H1 (cell line): ENCODE measurements around the gene ADRA2A. TPM values are rescaled to one million over a fixed set of nuclear protein-coding genes. Genes with fewer than 3 reads are reported as not detected.

ENCODE experiments used
- CTCF ChIA-PET: fragments of 300-600 bp; sonication (Branson Sonifier 250); formaldehyde crosslinking; loops from one replicate; lab custom pipeline; 2021; ENCODE audit not compliant: partially characterized antibody; lab: Charles Lee
- POLR2A ChIA-PET: fragments of 300-600 bp; sonication (Branson Sonifier 250); formaldehyde crosslinking; loops from one replicate; lab custom pipeline; 2021; ENCODE audit warnings: inconsistent platforms; ENCODE audit not compliant: partially characterized antibody; lab: Charles Lee
- DNase-seq, 2 experiments: peaks; one replicate each; pipeline versions ENCODE4 v3.0.0 to v3.0.0-alpha.2; 2010 to 2022; ENCODE audit warnings: low spot score in 2 of 2, low read depth in 1 of 2, mixed read lengths in 1 of 2
- FAIRE-seq: peaks from 2 replicates; lab custom pipeline; 2011; peaks lifted over from hg19 to GRCh38; lab: Jason Lieb, UNC
- H2AFZ ChIP-seq: 2 replicates; pipeline ENCODE4 v1.8.1; 2012; ENCODE audit warnings: low read length, inconsistent platforms
- H2AK5ac ChIP-seq: 2 replicates; pipeline ENCODE4 v1.6.1; 2013; ENCODE audit warnings: low read depth, low read length
- H2BK120ac ChIP-seq: replicated peaks from 2 replicates; pipeline ENCODE3; 2013; ENCODE audit warnings: low read depth, low read length, inconsistent platforms
- H2BK12ac ChIP-seq: 2 replicates; pipeline ENCODE4 v1.6.1; 2013; ENCODE audit warnings: low read depth, low read length
- H2BK15ac ChIP-seq: 2 replicates; pipeline ENCODE4 v1.6.1; 2013; ENCODE audit warnings: low read length
- H2BK20ac ChIP-seq: 2 replicates; pipeline ENCODE4 v1.6.1; 2013; ENCODE audit warnings: low read length
- H2BK5ac ChIP-seq: 2 replicates; pipeline ENCODE4 v1.6.1; 2013; ENCODE audit warnings: low read depth, low read length
- H3K14ac ChIP-seq: 2 replicates; pipeline ENCODE4 v1.6.1; 2013; ENCODE audit warnings: inconsistent platforms; ENCODE audit not compliant: insufficient read length
- H3K18ac ChIP-seq: 2 replicates; pipeline ENCODE4 v1.6.1; 2013; ENCODE audit warnings: low read length; ENCODE audit errors: extremely low read depth
- H3K23ac ChIP-seq: 2 replicates; pipeline ENCODE4 v1.6.1; 2013; ENCODE audit warnings: inconsistent platforms; ENCODE audit not compliant: insufficient read length
- H3K23me2 ChIP-seq: 2 replicates; pipeline ENCODE4 v1.6.1; 2013; ENCODE audit warnings: low read depth, low read length
- H3K27ac ChIP-seq: 2 replicates; pipeline ENCODE4 v1.6.1; 2011; ENCODE audit warnings: low read depth, low read length, inconsistent platforms
- H3K27me3 ChIP-seq, 4 experiments: replicated peaks in 1 of 4; 1 replicate in 1 of 4; 2 replicates in 3 of 4; pipeline versions ENCODE4 v1.6.1 to v1.8.1; 2011 to 2013; ENCODE audit warnings: low read length in 3 of 4, mild to moderate bottlenecking in 3 of 4, inconsistent platforms in 2 of 4, mixed read lengths in 2 of 4, moderate library complexity in 1 of 4; ENCODE audit not compliant: control insufficient read depth in 3 of 4, insufficient read depth in 3 of 4; ENCODE audit errors: extremely low read depth in 1 of 4
- H3K36me3 ChIP-seq, 4 experiments: 2 replicates each; pipeline versions ENCODE4 v1.6.1 to v1.8.1; 2011 to 2013; ENCODE audit warnings: mild to moderate bottlenecking in 4 of 4, low read length in 3 of 4, moderate library complexity in 2 of 4, control low read depth in 1 of 4, inconsistent platforms in 1 of 4; ENCODE audit not compliant: insufficient read depth in 4 of 4, control insufficient read depth in 2 of 4
- H3K4ac ChIP-seq: replicated peaks from 2 replicates; pipeline ENCODE3; 2013; ENCODE audit warnings: low read length, low read depth, mixed read lengths, inconsistent platforms; ENCODE audit not compliant: insufficient read length
- H3K4me1 ChIP-seq, 4 experiments: replicated peaks in 1 of 4; 1 replicate in 1 of 4; 2 replicates in 3 of 4; pipeline versions ENCODE4 v1.6.1 to v1.8.1; 2011 to 2013; ENCODE audit warnings: low read length in 3 of 4, inconsistent platforms in 2 of 4, mixed read lengths in 1 of 4; ENCODE audit not compliant: insufficient read depth in 4 of 4, control insufficient read depth in 3 of 4
- H3K4me2 ChIP-seq, 2 experiments: 2 replicates each; pipeline versions ENCODE4 v1.6.1 to v1.8.1; 2011 to 2013; ENCODE audit warnings: low read depth in 2 of 2, low read length in 2 of 2, control low read depth in 1 of 2, inconsistent platforms in 1 of 2, mild to moderate bottlenecking in 1 of 2; ENCODE audit not compliant: insufficient read depth in 1 of 2
- H3K4me3 ChIP-seq, 4 experiments: fragments of 200-600, 300-600 bp in 1 of 4; sonication (generic), shearing (Covaris generic), sonication (Bioruptor Twin) in 1 of 4; 2 replicates each; pipeline versions ENCODE4 v1.5.1 to v1.8.1; 2011 to 2016; ENCODE audit warnings: low read length in 4 of 4, low read depth in 3 of 4, control low read depth in 2 of 4, inconsistent platforms in 2 of 4, mild to moderate bottlenecking in 2 of 4, mixed read lengths in 1 of 4, moderate library complexity in 1 of 4; ENCODE audit not compliant: insufficient read depth in 2 of 4; ENCODE audit errors: extremely low read depth in 1 of 4
- H3K56ac ChIP-seq: replicated peaks from 2 replicates; pipeline ENCODE3; 2013; ENCODE audit warnings: low read depth, mild to moderate bottlenecking, mixed read lengths, low read length, inconsistent platforms; ENCODE audit not compliant: insufficient read length
- H3K79me1 ChIP-seq: 2 replicates; pipeline ENCODE4 v1.6.1; 2013; ENCODE audit warnings: low read depth, low read length, control low read depth
- H3K79me2 ChIP-seq, 2 experiments: 2 replicates each; pipeline versions ENCODE4 v1.6.1 to v1.8.1; 2012 to 2013; ENCODE audit warnings: low read length in 2 of 2, mild to moderate bottlenecking in 2 of 2, inconsistent platforms in 1 of 2; ENCODE audit not compliant: insufficient read depth in 2 of 2, control insufficient read depth in 1 of 2
- H3K9ac ChIP-seq, 4 experiments: replicated peaks in 1 of 4; 1 replicate in 1 of 4; 2 replicates in 3 of 4; pipeline versions ENCODE4 v1.6.1 to v1.8.1; 2011 to 2013; ENCODE audit warnings: low read depth in 3 of 4, low read length in 3 of 4, control low read depth in 2 of 4, mild to moderate bottlenecking in 2 of 4, moderate library complexity in 2 of 4, inconsistent platforms in 1 of 4; ENCODE audit errors: extremely low read depth in 1 of 4
- H3K9me3 ChIP-seq, 2 experiments: 2 replicates each; pipeline versions ENCODE4 v1.6.1 to v1.8.1; 2012 to 2013; ENCODE audit warnings: mild to moderate bottlenecking in 2 of 2, moderate library complexity in 2 of 2, control low read depth in 1 of 2, inconsistent platforms in 1 of 2, low read depth in 1 of 2, low read length in 1 of 2, mixed read lengths in 1 of 2; ENCODE audit not compliant: insufficient read depth in 2 of 2
- H4K20me1 ChIP-seq, 2 experiments: replicated peaks in 1 of 2; 2 replicates each; pipeline versions ENCODE3 to v1.8.1; 2011 to 2013; ENCODE audit warnings: inconsistent platforms in 2 of 2, low read length in 2 of 2, mild to moderate bottlenecking in 1 of 2; ENCODE audit not compliant: insufficient read depth in 2 of 2, control insufficient read depth in 1 of 2
- H4K5ac ChIP-seq: 2 replicates; pipeline ENCODE4 v1.6.1; 2013; ENCODE audit warnings: low read length, low read depth, mixed read lengths, inconsistent platforms; ENCODE audit not compliant: insufficient read length
- H4K8ac ChIP-seq: 2 replicates; pipeline ENCODE4 v1.8.0; 2013; ENCODE audit warnings: mild to moderate bottlenecking, moderate library complexity, low read length, inconsistent platforms; ENCODE audit not compliant: insufficient read depth; ENCODE audit errors: extremely low read depth
- H4K91ac ChIP-seq: replicated peaks from 2 replicates; pipeline ENCODE3; 2013; ENCODE audit warnings: low read length, mixed read lengths, inconsistent platforms; ENCODE audit not compliant: insufficient read length
- ATF3 ChIP-seq: IDR thresholded peaks from 2 replicates; pipeline ENCODE4 v1.6.1; 2011; ENCODE audit warnings: low read depth, mild to moderate bottlenecking, low read length; ENCODE audit not compliant: insufficient read depth
- CBX5 ChIP-seq: fragments of 300-800, 300-1000 bp; sonication (generic); IDR thresholded peaks from 2 replicates; pipeline ENCODE4 v1.7.1; 2016; ENCODE audit warnings: antibody characterized with exemption, low read length, low read depth
- CREB1 ChIP-seq: IDR thresholded peaks from 2 replicates; pipeline ENCODE4 v1.6.1; 2012; ENCODE audit warnings: inconsistent platforms
- E2F6 ChIP-seq: IDR thresholded peaks from 2 replicates; pipeline ENCODE4 v1.6.1; 2012; ENCODE audit warnings: inconsistent platforms
- EGR1 ChIP-seq: IDR thresholded peaks from 2 replicates; pipeline ENCODE4 v1.6.1; 2011; ENCODE audit warnings: low read depth, low read length, borderline replicate concordance
- EP300 ChIP-seq, 2 experiments: IDR thresholded peaks; 1 replicate in 1 of 2; 2 replicates in 1 of 2; pipeline ENCODE4 v1.6.1; 2011 to 2012; ENCODE audit warnings: low read depth in 2 of 2, low read length in 2 of 2, mild to moderate bottlenecking in 2 of 2, borderline replicate concordance in 1 of 2, inconsistent platforms in 1 of 2, moderate library complexity in 1 of 2
- MAX ChIP-seq: IDR thresholded peaks from 2 replicates; pipeline ENCODE4 v1.6.1; 2012; ENCODE audit warnings: inconsistent platforms
- RXRA ChIP-seq: IDR thresholded peaks from 2 replicates; pipeline ENCODE4 v1.6.1; 2011; ENCODE audit warnings: low read depth, mild to moderate bottlenecking, low read length, moderate library complexity; ENCODE audit not compliant: insufficient read depth
- TAF7 ChIP-seq: optimal IDR thresholded peaks from 2 replicates; pipeline ENCODE3; 2011; ENCODE audit warnings: low read depth, mild to moderate bottlenecking, inconsistent platforms, low read length, moderate library complexity, borderline replicate concordance
- ZNF274 ChIP-seq: IDR thresholded peaks from 2 replicates; pipeline ENCODE4 v1.7.0; 2012; ENCODE audit warnings: low read length, borderline replicate concordance; ENCODE audit errors: extremely low read depth
- WGBS, 2 experiments: shearing (Covaris generic) in 1 of 2; methylation state at CpG; one replicate each; pipeline versions ENCODE4 v1.1.6 to v1.1.7; 2013 to 2015; ENCODE audit warnings: low lambda C conversion rate in 2 of 2, mixed read lengths in 2 of 2, inconsistent platforms in 1 of 2, low coverage in 1 of 2, missing lambda C conversion rate in 1 of 2; ENCODE audit not compliant: insufficient replicate concordance in 2 of 2, insufficient coverage in 1 of 2, insufficient read length in 1 of 2; ENCODE audit errors: extremely low coverage in 1 of 2, missing lambda C conversion rate in 1 of 2; 5-methylcytosine and 5-hydroxymethylcytosine counted together
- polyA plus RNA-seq, 7 experiments: library from polyadenylated mRNA; depleted of rRNA in 3 of 7; stranded (reverse) in 5 of 7; unstranded in 2 of 7; fragments of >200 nt in 5 of 7; fragments of 200-250 nt in 2 of 7; gene quantifications; 1 replicate in 5 of 7; 2 replicates in 1 of 7; 4 replicates in 1 of 7; pipeline versions ENCODE4 v1.2.1 to v1.2.3, GENCODE V29; 2011 to 2013; ENCODE audit warnings: missing spikeins in 2 of 7, mixed read lengths in 2 of 7
- total RNA-seq: library from RNA; stranded (reverse); fragmentation: NEBNext Ultra II Directional; extraction: Animal tissue kit (Norgen Biotek cat#: 25700); gene quantifications from 2 replicates; pipeline ENCODE4 v1.2.1, GENCODE V29; 2021

Gene ADRA2A
- total and polyA plus RNA-seq, 2 of the 8 experiments (the other 6 are each of a cell fraction or from before 2014, with no cell fraction given), result 5.9 to 6.2 TPM

GRCh38 chr10:111123883-111124282 is 47.1 kb downstream of the ADRA2A start:
- no peak overlapping the region for H3K14ac ChIP-seq
- no peaks in the 10 kb centered on the region for H3K79me2 ChIP-seq
- 93% methylated on average over 6 of the region's 6 CpGs; no CpG with 5 or more reads in 1 of the 2 experiments for WGBS, 2 experiments
- H3K27ac ChIP-seq, result no peak overlapping the region
- no peak overlapping the region for H2AFZ ChIP-seq
- H3K4me2 ChIP-seq, result no peak overlapping the region
- H3K9me3 ChIP-seq, result no peaks in the 10 kb centered on the region
- TF ChIP-seq EGR1 (no peak), CBX5 (no peak), TAF7 (no peak), E2F6 (no peak), EP300 (IDR thresholded peaks at IDR 0.05; ENCODE audit: borderline replicate concordance in 1 of 2, low read depth in 2 of 2, low read length in 2 of 2) (no peak), RXRA (no peak), ATF3 (no peak), ZNF274 (no peak), MAX (no peak), CREB1 (no peak)
- H3K27me3 ChIP-seq, result no peaks in the 10 kb centered on the region
- no peak overlapping the region for H2BK120ac ChIP-seq
- no peak overlapping the region for H3K18ac ChIP-seq
- H2BK5ac ChIP-seq, result no peak overlapping the region
- H2BK12ac ChIP-seq, result 0 out of 2 replicates have a peak overlapping the region, but pooled peaks have one; percentile 5
- H3K79me1 ChIP-seq, result no peaks in the 10 kb centered on the region
- H3K56ac ChIP-seq, result no peak overlapping the region
- no peak overlapping the region for H3K23ac ChIP-seq
- H2AK5ac ChIP-seq, result no peak overlapping the region
- H3K36me3 ChIP-seq, result no peaks in the 10 kb centered on the region
- no peak overlapping the region for H4K91ac ChIP-seq
- H3K23me2 ChIP-seq, result no peaks in the 10 kb centered on the region; the same call in 1 of the 2 replicates
- no peak overlapping the region for H3K4me3 ChIP-seq
- H3K9ac ChIP-seq, result no peak overlapping the region
- no peak overlapping the region for H4K5ac ChIP-seq
- POLR2A ChIA-PET, result no interaction called here
- FAIRE-seq (no peak), DNase-seq (no peak)
- H3K4me1 ChIP-seq, result peaks cover under 1 to 4% (median 2%) of the 10 kb centered on the region in 4 experiments; a peak in 5 of 7 replicates
- CTCF ChIA-PET, result interaction anchor here (1.0 kb wide), 1 partner anchor 19 kb away, joined by 3 read pairs; no protein-coding TSS in a partner anchor
- H4K20me1 ChIP-seq, result no peaks in the 10 kb centered on the region
- H4K8ac ChIP-seq, result no peak overlapping the region
- H3K4ac ChIP-seq, result no peak overlapping the region
- H2BK20ac ChIP-seq, result no peak overlapping the region
- H2BK15ac ChIP-seq, result 0 out of 2 replicates have a peak overlapping the region, but pooled peaks have one; percentile 50
